ENCODE data around the gene ALDH8A1. TPM values are rescaled to one million over a fixed set of nuclear protein-coding genes. Genes with fewer than 3 reads are reported as not detected.
"Not testable (repeated sequence)": the region's sequence is repeated elsewhere in the genome, so short reads cannot be mapped to it uniquely, and the experiment has no call there.

The ALDH8A1 gene
- total RNA-seq, 4 donors from 2014 or later: 1.2 to 21.8 (median 2.5) TPM

- H3K36me3 ChIP-seq: no peaks in the 10 kb centered on the region
- no peak for ATAC-seq
- H3K27me3 ChIP-seq: no peaks in the 10 kb centered on the region
- no peak overlapping the region for H3K27ac ChIP-seq
- H3K4me3 ChIP-seq: no peak overlapping the region
- H3K9me3 ChIP-seq: no peaks in the 10 kb centered on the region
- 87 to 95% methylated on average over 3 to 4 of the region's 4 CpGs for WGBS, 2 donors (ENCODE audit: low coverage in 1 of 2)
- H3K4me1 ChIP-seq: peaks cover 0 to 4% (median 0%) of the 10 kb centered on the region in 3 donors
- no peak for TF ChIP-seq POLR2A (IDR thresholded peaks at IDR 0.05)
- no peak for TF ChIP-seq POLR2AphosphoS5 (IDR thresholded peaks at IDR 0.05)
- TF ChIP-seq, protein P1, sequence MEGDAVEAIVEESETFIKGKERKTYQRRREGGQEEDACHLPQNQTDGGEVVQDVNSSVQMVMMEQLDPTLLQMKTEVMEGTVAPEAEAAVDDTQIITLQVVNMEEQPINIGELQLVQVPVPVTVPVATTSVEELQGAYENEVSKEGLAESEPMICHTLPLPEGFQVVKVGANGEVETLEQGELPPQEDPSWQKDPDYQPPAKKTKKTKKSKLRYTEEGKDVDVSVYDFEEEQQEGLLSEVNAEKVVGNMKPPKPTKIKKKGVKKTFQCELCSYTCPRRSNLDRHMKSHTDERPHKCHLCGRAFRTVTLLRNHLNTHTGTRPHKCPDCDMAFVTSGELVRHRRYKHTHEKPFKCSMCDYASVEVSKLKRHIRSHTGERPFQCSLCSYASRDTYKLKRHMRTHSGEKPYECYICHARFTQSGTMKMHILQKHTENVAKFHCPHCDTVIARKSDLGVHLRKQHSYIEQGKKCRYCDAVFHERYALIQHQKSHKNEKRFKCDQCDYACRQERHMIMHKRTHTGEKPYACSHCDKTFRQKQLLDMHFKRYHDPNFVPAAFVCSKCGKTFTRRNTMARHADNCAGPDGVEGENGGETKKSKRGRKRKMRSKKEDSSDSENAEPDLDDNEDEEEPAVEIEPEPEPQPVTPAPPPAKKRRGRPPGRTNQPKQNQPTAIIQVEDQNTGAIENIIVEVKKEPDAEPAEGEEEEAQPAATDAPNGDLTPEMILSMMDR (IDR thresholded peaks at IDR 0.05): no peak
- no peak for TF ChIP-seq EP300 (IDR thresholded peaks at IDR 0.05)
These were observed 51.3 kb downstream of the ALDH8A1 start for GRCh38 chr6:134898575-134898974.

GRCh38 chr6:134898166-134898565, 51.7 kb downstream of the ALDH8A1 start:
- not testable (repeated sequence) for H3K27me3 ChIP-seq, H3K4me3 ChIP-seq, H3K9me3 ChIP-seq, ATAC-seq, H3K27ac ChIP-seq, H3K4me1 ChIP-seq, H3K36me3 ChIP-seq
- 88 to 93% methylated on average over 5 of the region's 5 CpGs for WGBS, 2 donors (ENCODE audit: low coverage in 1 of 2)

DNA sequence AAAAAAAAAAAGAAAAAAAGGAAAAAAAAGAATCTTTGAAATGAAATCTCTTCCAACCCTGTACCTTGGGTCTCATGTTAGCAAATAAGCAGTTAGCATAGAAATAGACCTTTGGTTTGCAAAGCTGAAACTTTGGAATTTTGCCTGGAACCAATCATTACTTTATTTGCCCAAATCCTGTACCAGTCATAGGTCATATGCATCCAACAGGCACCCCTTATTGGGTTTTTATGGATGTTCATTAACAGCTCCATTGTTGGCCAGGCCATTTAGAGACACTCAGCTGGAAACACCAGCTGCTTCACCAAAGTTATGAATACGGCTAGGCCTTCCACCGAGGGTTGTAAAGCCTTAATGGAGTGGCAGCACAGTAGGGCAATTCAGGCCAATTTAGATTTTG, 53.0 kb downstream of the ALDH8A1 start:
- Histone ChIP-seq H3K9me3 (no peaks in the 10 kb centered on the region), H3K27me3 (no peaks in the 10 kb centered on the region), H3K36me3 (no peaks in the 10 kb centered on the region), H3K27ac (no peak overlapping the region), H3K4me3 (no peak overlapping the region), H3K4me1 (no peaks in the 10 kb centered on the region)
- TF ChIP-seq EP300 (IDR thresholded peaks at IDR 0.05): no peak
- no peak for TF ChIP-seq POLR2AphosphoS5 (IDR thresholded peaks at IDR 0.05)
- TF ChIP-seq, protein P1 (IDR thresholded peaks at IDR 0.05): no peak
- no peak for TF ChIP-seq POLR2A (IDR thresholded peaks at IDR 0.05)
- 73% methylated on average over 2 of the region's 2 CpGs; no CpG with 5 or more reads in 1 of the 2 donors for WGBS, 2 donors (ENCODE audit: low coverage in 1 of 2)
- ATAC-seq: no peak

- no peak for ATAC-seq
These were observed 55.1 kb downstream of the ALDH8A1 start for GRCh38 chr6:134894800-134895199.

GRCh38 chr6:134892362-134892761, 57.5 kb downstream of the ALDH8A1 start:
- H3K27ac ChIP-seq: no peak overlapping the region
- no peaks in the 10 kb centered on the region for H3K27me3 ChIP-seq
- no peaks in the 10 kb centered on the region for H3K36me3 ChIP-seq
- H3K4me1 ChIP-seq: no peaks in the 10 kb centered on the region
- no peak for TF ChIP-seq EP300 (IDR thresholded peaks at IDR 0.05)
- TF ChIP-seq POLR2A (IDR thresholded peaks at IDR 0.05): no peak
- TF ChIP-seq POLR2AphosphoS5 (IDR thresholded peaks at IDR 0.05): no peak
- TF ChIP-seq, protein P1 (IDR thresholded peaks at IDR 0.05): no peak
- no peak for ATAC-seq
- no peak overlapping the region for H3K4me3 ChIP-seq
- H3K9me3 ChIP-seq: no peaks in the 10 kb centered on the region

More at GRCh38 chr6:134894800-134895199, 55.1 kb downstream of the ALDH8A1 start:
- Histone ChIP-seq H3K27me3 (no peaks in the 10 kb centered on the region), H3K36me3 (no peaks in the 10 kb centered on the region), H3K9me3 (no peaks in the 10 kb centered on the region), H3K27ac (no peak overlapping the region), H3K4me3 (no peak overlapping the region), H3K4me1 (no peaks in the 10 kb centered on the region)
- TF ChIP-seq POLR2A (IDR thresholded peaks at IDR 0.05): no peak
- TF ChIP-seq EP300 (IDR thresholded peaks at IDR 0.05): no peak
- TF ChIP-seq, protein P1 (IDR thresholded peaks at IDR 0.05): no peak
- TF ChIP-seq POLR2AphosphoS5 (IDR thresholded peaks at IDR 0.05): no peak
- 75% methylated on average over 1 of the region's 1 CpG; no CpG with 5 or more reads in 1 of the 2 donors for WGBS, 2 donors (ENCODE audit: low coverage in 1 of 2)
